Measurements from ENCODE around the gene ZBTB8A.

DNA sequence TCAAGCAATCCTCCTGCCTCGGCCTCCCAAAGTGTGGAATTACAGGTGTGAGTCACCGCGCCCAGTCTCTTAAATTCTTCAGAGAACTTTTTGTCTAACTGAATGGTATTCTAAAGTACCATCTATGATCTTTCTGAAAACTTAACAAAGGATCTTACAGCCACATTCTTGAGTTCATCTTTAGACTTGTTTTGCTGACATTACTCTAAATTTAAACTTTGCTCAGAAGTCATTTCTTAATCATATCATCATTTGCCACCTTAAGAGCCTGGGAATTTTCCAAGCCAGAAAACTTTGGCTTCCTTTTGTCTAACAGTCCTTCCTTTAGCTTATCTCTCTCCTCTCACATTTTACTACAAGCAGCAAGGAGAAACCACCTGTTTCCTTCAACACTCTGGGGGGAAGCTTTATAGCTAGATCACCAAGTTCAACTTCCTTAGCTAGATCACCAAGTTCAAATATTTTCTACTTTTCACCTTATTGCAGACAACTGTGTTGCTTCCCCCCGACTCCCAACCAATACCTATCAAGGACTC lies 5.4 kb upstream of the ZBTB8A start:
- TF ChIP-seq EZH2 (IDR thresholded peaks at IDR 0.05; ENCODE audit: low read length, unreplicated experiment) (no peak), EZH2phosphoT487 (IDR thresholded peaks at IDR 0.05; ENCODE audit: borderline replicate concordance, low read length) (no peak)
- TF ChIP-seq, protein P1, sequence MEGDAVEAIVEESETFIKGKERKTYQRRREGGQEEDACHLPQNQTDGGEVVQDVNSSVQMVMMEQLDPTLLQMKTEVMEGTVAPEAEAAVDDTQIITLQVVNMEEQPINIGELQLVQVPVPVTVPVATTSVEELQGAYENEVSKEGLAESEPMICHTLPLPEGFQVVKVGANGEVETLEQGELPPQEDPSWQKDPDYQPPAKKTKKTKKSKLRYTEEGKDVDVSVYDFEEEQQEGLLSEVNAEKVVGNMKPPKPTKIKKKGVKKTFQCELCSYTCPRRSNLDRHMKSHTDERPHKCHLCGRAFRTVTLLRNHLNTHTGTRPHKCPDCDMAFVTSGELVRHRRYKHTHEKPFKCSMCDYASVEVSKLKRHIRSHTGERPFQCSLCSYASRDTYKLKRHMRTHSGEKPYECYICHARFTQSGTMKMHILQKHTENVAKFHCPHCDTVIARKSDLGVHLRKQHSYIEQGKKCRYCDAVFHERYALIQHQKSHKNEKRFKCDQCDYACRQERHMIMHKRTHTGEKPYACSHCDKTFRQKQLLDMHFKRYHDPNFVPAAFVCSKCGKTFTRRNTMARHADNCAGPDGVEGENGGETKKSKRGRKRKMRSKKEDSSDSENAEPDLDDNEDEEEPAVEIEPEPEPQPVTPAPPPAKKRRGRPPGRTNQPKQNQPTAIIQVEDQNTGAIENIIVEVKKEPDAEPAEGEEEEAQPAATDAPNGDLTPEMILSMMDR (conservative IDR thresholded peaks at IDR 0.05; ENCODE audit: low read depth, low read length) = no peak
